GM12864 (cell line): ENCODE data around the gene MYH3.

Source experiments
- DNase-seq: peaks from one replicate; pipeline ENCODE4 v3.0.0-alpha.2; 2011; ENCODE audit warnings: low read depth
- H3K4me3 ChIP-seq: 2 replicates; pipeline ENCODE4 v1.5.1; 2011; ENCODE audit warnings: mild to moderate bottlenecking, low read depth, low read length, control low read depth
- TF ChIP-seq, protein P1 (sequence below): IDR thresholded peaks from 2 replicates; pipeline ENCODE4 v1.5.1; 2011; ENCODE audit warnings: low read depth, mild to moderate bottlenecking, moderate library complexity, low read length, control low read depth, inconsistent platforms; ENCODE audit errors: missing control alignments

The MYH3 gene

DNA sequence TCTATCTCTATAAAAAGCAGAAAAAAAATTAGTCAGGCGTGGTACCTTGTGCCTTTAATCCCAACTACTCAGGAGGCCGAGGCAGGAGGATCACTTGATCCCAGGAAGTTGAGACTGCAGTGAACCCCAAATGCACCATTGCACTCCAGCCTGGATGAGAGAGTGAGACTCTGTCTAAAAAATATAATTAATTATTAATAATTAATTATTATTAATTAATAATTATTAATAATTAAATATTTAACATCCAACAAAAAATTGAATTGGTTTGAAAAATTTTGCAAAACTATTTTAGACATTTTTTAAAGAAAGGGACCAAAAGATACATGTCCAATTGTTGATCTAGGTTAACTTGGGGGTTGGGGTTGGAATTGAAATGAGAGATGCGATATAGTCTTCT, 51.0 kb downstream of the MYH3 start:
- no peak for DNase-seq
- TF ChIP-seq, protein P1, sequence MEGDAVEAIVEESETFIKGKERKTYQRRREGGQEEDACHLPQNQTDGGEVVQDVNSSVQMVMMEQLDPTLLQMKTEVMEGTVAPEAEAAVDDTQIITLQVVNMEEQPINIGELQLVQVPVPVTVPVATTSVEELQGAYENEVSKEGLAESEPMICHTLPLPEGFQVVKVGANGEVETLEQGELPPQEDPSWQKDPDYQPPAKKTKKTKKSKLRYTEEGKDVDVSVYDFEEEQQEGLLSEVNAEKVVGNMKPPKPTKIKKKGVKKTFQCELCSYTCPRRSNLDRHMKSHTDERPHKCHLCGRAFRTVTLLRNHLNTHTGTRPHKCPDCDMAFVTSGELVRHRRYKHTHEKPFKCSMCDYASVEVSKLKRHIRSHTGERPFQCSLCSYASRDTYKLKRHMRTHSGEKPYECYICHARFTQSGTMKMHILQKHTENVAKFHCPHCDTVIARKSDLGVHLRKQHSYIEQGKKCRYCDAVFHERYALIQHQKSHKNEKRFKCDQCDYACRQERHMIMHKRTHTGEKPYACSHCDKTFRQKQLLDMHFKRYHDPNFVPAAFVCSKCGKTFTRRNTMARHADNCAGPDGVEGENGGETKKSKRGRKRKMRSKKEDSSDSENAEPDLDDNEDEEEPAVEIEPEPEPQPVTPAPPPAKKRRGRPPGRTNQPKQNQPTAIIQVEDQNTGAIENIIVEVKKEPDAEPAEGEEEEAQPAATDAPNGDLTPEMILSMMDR = no peak
- no peak overlapping the region for H3K4me3 ChIP-seq

DNA sequence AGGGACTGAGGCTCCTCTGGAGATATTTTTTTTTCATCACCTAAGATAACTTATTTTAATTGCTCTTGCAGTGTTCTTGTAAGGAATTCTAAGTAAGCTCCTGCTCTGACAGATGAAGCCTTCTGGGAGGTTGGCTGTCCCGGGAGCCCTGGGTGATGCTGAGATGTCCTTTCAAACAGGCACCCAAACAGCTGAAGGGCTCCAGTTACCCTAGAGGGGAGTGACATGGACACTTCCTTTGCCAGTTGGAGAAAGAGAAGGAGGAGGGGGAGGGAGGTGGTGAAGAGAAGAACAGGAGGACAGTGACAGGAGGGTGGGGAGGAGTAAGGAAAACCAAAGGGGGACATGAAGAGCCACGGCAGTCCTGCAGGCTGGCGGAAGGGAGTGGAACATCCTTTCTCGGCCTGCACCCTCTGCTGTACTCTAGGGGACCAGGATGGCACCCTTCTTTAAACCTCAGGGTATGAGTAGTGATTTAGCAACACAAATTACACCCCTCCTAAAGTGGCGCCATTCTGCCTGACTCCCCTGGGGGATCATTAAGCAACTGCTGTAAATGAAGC, 51.8 kb downstream of the MYH3 start:
- H3K4me3 ChIP-seq = no peak overlapping the region
- TF ChIP-seq, protein P1 = no peak
- no peak for DNase-seq

DNA sequence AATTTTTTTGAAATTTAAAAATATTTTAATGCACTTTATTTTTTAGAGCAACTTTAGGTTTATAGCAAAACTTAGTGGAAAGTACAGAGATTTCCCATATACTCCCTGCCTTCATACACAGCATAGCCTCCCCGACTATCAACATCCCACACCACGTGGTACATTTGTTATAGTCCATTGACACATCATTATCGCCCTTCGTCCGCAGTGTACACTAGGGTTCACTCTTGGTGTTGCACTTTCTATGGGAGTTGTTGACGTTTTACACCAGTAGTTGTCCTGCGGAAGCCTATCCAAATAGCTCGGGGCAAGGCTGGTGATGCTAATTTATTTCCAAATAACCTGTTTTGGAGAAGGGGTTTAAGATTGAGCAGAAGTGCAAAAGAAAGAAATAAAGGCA, 52.6 kb downstream of the MYH3 start:
- no peak for DNase-seq
- TF ChIP-seq, protein P1 = no peak
- no peak overlapping the region for H3K4me3 ChIP-seq

DNA sequence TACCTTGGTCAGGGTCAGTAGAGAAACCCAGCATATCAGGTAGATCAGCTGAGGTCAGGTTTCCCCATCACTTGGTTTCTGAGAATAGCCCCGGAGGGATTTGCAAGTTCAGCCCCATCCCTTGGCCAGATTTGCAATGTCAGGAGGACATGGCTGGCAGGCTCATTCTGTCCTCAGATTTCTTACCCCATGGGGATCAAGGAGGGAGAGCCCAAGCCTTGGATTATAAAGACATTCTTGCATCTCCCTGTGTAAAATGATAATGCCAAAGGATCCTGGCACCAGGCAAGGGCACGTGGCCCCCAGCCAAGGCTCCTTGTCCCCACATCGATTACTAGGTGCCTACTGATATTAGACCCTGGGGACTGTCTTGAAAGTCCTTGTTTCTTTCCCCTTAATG, 53.2 kb downstream of the MYH3 start:
- DNase-seq = no peak
- no peak overlapping the region for H3K4me3 ChIP-seq
- TF ChIP-seq, protein P1 = no peak

DNA sequence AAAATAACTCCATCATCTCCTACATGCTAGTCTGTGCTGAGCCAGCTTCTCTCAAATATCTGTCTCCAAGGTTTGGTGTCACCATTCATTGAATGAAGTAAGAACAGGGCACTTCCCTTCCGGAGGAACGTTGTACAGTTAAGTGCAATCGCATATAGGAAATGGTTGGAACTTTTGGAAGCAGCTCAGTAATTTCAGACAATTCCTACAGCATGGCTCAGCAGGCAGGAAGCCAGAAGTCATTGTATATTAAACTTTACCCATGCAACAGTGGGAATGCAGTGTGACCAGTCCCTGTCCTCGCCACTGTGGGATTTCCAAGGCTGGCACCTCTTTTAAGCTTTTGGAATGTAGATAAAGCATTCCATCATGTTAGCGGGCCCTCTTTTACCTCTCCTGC, 56.5 kb downstream of the MYH3 start:
- no peak overlapping the region for H3K4me3 ChIP-seq
- DNase-seq = no peak
- TF ChIP-seq, protein P1 = no peak

DNA sequence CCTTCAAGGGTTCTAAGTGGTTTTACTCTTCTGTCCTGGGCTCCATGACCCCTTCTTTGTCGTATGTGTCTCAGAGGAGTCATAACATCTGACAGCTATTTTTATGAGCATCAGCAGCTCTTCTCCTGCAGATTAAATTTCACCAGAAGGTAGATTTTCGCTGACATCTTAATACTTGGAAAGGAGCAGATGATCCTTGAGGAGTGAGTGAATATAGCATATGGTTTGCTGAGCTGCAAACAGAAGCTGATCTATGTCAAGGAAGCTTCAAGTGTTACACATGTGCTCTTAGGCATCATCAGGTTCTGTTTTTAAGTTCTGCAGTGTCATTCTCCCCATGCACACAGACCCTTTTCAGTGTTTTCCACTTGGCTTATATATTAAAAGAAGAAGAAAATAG, 58.5 kb downstream of the MYH3 start:
- TF ChIP-seq, protein P1 = no peak
- no peak for DNase-seq
- no peak overlapping the region for H3K4me3 ChIP-seq

DNA sequence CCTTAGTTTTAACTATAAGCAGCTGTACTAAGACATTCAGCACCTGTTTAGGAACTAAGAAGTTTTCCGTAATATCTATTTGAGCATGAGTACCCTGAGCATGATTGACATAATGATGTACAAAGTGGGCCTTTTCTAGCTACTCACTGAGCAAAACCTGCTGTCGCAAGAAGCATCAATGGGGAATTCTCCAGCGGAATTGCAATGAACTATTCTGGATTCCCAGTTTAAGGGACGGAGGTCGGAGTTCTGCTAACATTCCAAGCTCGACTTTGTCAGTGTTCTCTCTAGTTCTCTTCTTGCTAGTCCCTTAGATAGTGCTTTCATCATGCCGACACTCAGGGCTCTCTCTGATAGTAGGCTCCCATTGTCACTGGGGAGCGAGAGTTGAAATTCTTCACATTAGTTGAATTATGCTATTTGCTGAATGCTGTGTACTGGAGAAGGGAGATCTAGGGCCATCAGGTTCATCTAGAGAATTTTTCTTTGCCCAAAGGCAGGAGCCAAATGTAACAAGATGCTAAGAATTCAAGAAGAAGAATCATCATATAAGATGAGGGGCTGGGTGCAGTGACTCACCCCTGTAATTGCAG, 67.5 kb downstream of the MYH3 start:
- TF ChIP-seq, protein P1 = no peak
- no peak overlapping the region for H3K4me3 ChIP-seq
- no peak for DNase-seq
